ENCODE data around the gene C8A.

GRCh38 chr1:56923201-56923600 lies 68.6 kb downstream of the C8A start:
- TF ChIP-seq CTCF (CRISPR knock-in tag; IDR thresholded peaks at IDR 0.05), result no peak
- TF ChIP-seq GTF2F1 (IDR thresholded peaks at IDR 0.05; ENCODE audit: low read length), result no peak
- no peak for TF ChIP-seq ZBTB46 (CRISPR knock-in tag; IDR thresholded peaks at IDR 0.05; ENCODE audit: borderline replicate concordance)
- no peak for TF ChIP-seq POLR2A (IDR thresholded peaks at IDR 0.05; ENCODE audit: insufficient read depth in 1 of 2, low read depth in 2 of 2, low read length in 2 of 2)
- TF ChIP-seq PREB (CRISPR knock-in tag; IDR thresholded peaks at IDR 0.05), result no peak
- no peak for TF ChIP-seq MAF1 (CRISPR knock-in tag; IDR thresholded peaks at IDR 0.05; ENCODE audit: borderline replicate concordance)
- TF ChIP-seq MATR3 (CRISPR knock-in tag; IDR thresholded peaks at IDR 0.05), result no peak
- no peak for TF ChIP-seq MXI1 (IDR thresholded peaks at IDR 0.05; ENCODE audit: borderline replicate concordance, low read depth, low read length)
- no peak for TF ChIP-seq RAD21 (CRISPR knock-in tag; IDR thresholded peaks at IDR 0.05)
- TF ChIP-seq JUND (CRISPR knock-in tag; IDR thresholded peaks at IDR 0.05), result no peak
- no peak for TF ChIP-seq POLR2AphosphoS5 (IDR thresholded peaks at IDR 0.05; ENCODE audit: low read depth, low read length)

Data from HepG2 (cell line).